GM21528 (cell line): ENCODE data around the gene PPFIA4.

Source experiments
- ATAC-seq: cut with Tn5 transposase; IDR thresholded peaks from one replicate; pipeline ENCODE4 v1.9.1; 2021; ENCODE audit warnings: mild to moderate bottlenecking, moderate library complexity; ENCODE audit not compliant: unreplicated experiment, low FRiP score

The PPFIA4 gene

GRCh38 chr1:203055161-203055799 lies 29.0 kb downstream of the PPFIA4 start:
- ATAC-seq, result no peak

- ATAC-seq, result no peak
Observed at GRCh38 chr1:203056012-203056411, 29.7 kb downstream of the PPFIA4 start.

- no peak for ATAC-seq
Observed at GRCh38 chr1:203056516-203056915, 30.2 kb downstream of the PPFIA4 start.

- ATAC-seq, result no peak
Observed at GRCh38 chr1:203057911-203058675, 31.8 kb downstream of the PPFIA4 start.

- no peak for ATAC-seq
Observed at GRCh38 chr1:203058676-203058935, 32.3 kb downstream of the PPFIA4 start.

GRCh38 chr1:203059485-203059884 lies 33.2 kb downstream of the PPFIA4 start:
- ATAC-seq, result no peak

GRCh38 chr1:203060115-203060514 lies 33.8 kb downstream of the PPFIA4 start:
- ATAC-seq, result no peak

- no peak for ATAC-seq
Observed at GRCh38 chr1:203063287-203063686, 37.0 kb downstream of the PPFIA4 start.

- no peak for ATAC-seq
Observed at GRCh38 chr1:203065191-203065590, 38.9 kb downstream of the PPFIA4 start.

GRCh38 chr1:203065986-203066385 lies 39.7 kb downstream of the PPFIA4 start:
- no peak for ATAC-seq

GRCh38 chr1:203066965-203067364 lies 40.7 kb downstream of the PPFIA4 start:
- no peak for ATAC-seq

- ATAC-seq, result no peak
Observed at GRCh38 chr1:203069030-203069747, 42.9 kb downstream of the PPFIA4 start.

GRCh38 chr1:203072002-203072602 lies 45.8 kb downstream of the PPFIA4 start:
- ATAC-seq, result no peak

- ATAC-seq, result no peak
Observed at GRCh38 chr1:203072911-203073310, 46.6 kb downstream of the PPFIA4 start.

- ATAC-seq, result no peak
Observed at GRCh38 chr1:203073469-203073868, 47.2 kb downstream of the PPFIA4 start.

GRCh38 chr1:203074610-203075009 lies 48.3 kb downstream of the PPFIA4 start:
- no peak for ATAC-seq

GRCh38 chr1:203075236-203076030 lies 49.1 kb downstream of the PPFIA4 start:
- no peak for ATAC-seq

- no peak for ATAC-seq
Observed at GRCh38 chr1:203076031-203076511, 49.8 kb downstream of the PPFIA4 start.

GRCh38 chr1:203077367-203077766 lies 51.1 kb downstream of the PPFIA4 start:
- no peak for ATAC-seq

- no peak for ATAC-seq
Observed at GRCh38 chr1:203077956-203078355, 51.7 kb downstream of the PPFIA4 start.
